GM12873 (cell line): ENCODE measurements around the gene THBS3.

Experiments used
- TF ChIP-seq, protein P1 (sequence below): IDR thresholded peaks from 2 replicates; pipeline ENCODE4 v1.5.1; 2012; ENCODE audit warnings: low read depth, mild to moderate bottlenecking, moderate library complexity, low read length, control low read depth; ENCODE audit not compliant: insufficient read depth; ENCODE audit errors: missing control alignments

THBS3 gene

DNA sequence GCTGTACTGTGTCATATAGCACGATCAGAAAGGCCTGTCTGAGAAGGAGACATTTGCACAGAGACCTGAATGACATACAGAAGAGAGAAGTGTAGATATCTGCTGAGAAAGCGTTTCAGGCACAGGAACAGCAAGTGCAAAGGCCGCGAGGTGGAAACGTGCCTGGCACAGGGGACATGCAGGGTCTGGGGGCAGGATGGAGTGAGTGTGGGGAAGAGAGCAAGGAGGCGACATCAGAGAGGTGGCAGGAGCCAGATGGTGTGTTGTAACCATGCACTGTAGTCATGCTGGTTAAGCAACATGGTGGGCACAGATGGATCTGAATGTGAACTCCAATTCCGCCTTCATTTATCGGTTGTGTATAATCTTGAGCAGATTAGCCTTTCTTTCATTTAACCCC is 47.6 kb downstream of the THBS3 start:
- TF ChIP-seq, protein P1, sequence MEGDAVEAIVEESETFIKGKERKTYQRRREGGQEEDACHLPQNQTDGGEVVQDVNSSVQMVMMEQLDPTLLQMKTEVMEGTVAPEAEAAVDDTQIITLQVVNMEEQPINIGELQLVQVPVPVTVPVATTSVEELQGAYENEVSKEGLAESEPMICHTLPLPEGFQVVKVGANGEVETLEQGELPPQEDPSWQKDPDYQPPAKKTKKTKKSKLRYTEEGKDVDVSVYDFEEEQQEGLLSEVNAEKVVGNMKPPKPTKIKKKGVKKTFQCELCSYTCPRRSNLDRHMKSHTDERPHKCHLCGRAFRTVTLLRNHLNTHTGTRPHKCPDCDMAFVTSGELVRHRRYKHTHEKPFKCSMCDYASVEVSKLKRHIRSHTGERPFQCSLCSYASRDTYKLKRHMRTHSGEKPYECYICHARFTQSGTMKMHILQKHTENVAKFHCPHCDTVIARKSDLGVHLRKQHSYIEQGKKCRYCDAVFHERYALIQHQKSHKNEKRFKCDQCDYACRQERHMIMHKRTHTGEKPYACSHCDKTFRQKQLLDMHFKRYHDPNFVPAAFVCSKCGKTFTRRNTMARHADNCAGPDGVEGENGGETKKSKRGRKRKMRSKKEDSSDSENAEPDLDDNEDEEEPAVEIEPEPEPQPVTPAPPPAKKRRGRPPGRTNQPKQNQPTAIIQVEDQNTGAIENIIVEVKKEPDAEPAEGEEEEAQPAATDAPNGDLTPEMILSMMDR = no peak

DNA sequence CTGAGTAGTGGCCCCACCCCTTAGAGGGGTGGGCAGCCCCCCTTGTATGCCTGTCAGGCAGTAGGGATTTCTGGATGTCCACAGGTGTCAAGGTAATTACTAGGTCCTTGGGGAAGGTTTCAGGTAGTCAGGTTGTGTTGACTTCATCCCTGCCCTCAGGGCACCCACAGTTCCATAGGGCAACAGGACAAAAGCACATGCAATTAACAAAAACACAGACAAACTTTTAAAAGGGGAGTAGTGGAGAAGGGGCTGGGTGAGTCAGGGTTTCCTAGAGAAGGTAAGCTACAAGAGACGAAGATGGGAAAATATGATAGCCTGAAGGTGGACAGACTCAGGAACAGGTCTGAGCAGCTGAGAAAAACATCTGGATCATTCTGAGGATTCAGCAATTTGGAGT is 48.7 kb downstream of the THBS3 start:
- TF ChIP-seq, protein P1 = no peak
